Activated gamma-delta T cell treated with Interleukin-2 at 50 U/mL for 16 hours (primary cell): ENCODE measurements around the gene PHC2.
A peak's percentile ranks its signal among the peaks of the same experiment; 100 is the strongest.

Experiments used
- DNase-seq: peaks from one replicate; pipeline ENCODE4 v3.0.0-alpha.2; 2020

PHC2 gene, protein sequence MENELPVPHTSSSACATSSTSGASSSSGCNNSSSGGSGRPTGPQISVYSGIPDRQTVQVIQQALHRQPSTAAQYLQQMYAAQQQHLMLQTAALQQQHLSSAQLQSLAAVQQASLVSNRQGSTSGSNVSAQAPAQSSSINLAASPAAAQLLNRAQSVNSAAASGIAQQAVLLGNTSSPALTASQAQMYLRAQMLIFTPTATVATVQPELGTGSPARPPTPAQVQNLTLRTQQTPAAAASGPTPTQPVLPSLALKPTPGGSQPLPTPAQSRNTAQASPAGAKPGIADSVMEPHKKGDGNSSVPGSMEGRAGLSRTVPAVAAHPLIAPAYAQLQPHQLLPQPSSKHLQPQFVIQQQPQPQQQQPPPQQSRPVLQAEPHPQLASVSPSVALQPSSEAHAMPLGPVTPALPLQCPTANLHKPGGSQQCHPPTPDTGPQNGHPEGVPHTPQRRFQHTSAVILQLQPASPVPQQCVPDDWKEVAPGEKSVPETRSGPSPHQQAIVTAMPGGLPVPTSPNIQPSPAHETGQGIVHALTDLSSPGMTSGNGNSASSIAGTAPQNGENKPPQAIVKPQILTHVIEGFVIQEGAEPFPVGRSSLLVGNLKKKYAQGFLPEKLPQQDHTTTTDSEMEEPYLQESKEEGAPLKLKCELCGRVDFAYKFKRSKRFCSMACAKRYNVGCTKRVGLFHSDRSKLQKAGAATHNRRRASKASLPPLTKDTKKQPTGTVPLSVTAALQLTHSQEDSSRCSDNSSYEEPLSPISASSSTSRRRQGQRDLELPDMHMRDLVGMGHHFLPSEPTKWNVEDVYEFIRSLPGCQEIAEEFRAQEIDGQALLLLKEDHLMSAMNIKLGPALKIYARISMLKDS

DNA sequence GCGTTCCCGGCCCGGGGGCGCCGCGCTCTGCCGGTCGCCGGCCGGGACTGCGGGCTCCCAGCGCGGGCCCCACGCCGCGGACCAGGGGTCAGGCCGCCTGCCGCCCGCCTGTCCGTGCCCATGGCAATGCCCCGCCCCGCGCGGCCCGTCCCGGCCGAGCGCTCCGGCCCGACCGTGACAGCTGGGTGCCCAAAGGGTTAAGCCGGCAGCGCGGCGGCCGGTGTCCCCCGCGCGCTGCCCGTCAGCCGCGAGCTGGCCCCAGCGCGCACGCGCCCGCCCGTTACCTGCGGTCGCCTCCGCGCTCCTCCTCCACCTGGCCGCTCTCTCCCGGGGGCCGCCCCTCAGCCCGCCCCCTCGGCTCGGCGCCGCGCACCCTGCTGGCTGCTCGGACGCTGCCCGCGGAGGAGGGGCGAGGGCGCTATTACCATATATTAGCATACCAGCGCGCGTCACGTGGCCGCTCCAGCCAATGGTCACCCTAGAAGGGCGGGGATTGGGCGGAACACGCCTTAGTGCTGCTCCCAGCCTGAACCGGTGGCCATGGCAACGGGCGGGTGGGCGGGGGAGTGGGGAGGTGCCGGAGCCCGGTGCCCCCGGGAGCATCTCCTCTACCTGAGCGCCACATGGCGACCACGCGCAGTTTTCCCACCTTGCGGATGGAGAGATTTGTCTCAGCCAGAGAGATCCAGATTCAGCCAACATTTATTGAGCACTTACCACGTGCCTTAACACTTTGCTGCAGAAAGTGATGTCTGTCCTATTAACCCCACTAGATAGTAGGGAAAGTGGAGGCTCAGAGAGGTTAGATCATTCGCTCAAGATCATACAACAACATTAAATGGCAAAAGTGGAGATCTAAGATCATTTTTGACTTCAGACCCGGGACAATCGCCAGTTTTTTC lies at the start of gene PHC2:
Gene PHC2, minus strand, starts transcription at position 404 of the 902 bp plus-strand sequence. CDS start 55,556 bp downstream, outside the sequence.
- DNase-seq = peak; percentile 89

DNA sequence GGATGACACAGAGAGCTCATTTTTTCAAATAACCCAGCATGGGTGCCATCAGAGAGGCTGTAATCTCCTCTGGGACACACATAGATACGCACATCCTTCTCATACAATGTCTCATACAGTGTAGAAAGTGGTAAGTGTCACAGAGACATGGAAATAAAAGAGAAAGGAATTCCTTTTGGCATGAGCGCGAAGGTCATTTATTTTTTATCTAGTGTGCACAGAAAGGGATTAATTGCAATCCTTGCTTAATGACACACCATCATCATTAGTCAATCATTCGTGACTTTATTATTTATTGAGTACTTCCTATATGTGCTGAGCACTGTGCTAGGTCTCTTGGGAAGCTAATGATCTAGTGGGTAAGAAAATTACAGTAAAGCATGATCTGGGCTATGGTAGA lies 46.6 kb upstream of the PHC2 start:
- DNase-seq = no peak

DNA sequence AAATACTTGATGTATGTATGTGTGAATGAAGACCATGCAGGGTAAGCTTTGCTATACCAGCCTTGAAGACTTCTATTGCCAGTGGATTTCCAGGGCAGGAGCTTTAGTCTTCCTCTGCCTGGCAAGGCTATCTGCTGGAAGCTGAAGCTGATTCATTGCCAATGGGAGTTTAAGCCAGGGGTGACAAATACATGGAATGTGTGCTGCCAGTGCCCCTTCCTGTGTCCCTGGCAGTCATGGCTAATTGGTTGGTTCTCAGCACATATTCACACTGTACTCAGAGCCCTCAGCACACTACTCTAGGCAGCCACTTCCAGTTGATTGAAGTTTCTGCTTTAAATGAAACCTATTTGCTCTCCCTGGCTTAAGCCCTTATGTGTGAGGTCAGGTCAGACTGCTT lies 43.0 kb upstream of the PHC2 start:
- DNase-seq = no peak

DNA sequence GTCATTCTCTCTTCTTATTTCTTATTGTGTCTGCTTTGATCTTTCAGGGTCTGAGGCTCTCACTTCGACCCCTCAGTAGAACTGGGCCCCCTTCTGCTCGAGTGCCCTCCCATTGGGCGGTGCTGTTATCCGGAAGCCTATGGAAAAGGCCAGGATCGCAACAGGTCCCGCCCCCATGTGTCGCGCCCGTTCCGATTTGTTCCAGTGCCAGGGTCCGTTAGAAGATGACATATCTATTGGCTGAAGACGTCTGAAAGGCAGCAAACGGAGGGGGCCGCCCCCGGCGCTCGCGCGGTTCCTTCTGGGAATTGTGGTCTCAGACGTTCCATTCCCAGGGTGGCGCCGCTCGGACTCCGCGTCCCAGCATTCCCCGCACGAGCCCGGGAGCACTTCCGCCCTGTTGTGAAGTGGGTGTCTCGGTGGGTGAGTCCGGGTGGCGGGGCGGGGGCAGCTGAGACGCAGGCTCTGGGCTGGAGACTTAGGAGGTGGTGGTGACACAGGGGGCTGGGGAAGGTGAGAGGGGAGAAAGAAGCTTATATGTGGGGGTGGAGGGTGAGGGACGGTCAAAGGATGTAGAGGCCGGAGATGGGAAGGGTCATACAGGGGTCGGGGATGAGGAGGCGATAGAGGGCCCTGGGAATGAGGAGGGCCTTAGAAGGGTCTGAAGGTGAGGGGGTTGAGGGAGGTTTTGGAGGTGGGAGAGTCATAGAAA lies 41.5 kb upstream of the PHC2 start, which contains the start of gene ZSCAN20:
Gene ZSCAN20, plus strand, starts transcription at position 377 of the 712 bp plus-strand sequence. CDS start 6,644 bp downstream, outside the sequence.
- DNase-seq = peak; percentile 84

DNA sequence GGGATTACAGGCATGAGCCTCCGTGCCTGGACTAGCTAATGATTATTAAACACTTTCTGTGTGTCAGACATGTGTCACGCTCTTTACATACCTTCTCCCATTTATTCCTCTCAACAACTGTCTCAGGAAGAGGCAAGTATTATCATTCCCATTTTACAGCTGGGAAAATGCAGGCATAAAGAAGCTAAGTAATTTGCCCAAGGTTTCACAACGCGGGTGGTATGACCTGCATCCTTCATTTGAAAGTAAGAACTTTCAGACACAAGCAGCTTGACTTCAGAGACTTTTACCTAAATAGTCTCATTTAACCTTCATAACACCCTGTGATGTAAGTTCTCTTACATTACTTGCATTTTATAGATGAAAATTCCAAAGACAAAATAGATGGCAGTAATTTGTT lies 40.5 kb upstream of the PHC2 start:
- no peak for DNase-seq

DNA sequence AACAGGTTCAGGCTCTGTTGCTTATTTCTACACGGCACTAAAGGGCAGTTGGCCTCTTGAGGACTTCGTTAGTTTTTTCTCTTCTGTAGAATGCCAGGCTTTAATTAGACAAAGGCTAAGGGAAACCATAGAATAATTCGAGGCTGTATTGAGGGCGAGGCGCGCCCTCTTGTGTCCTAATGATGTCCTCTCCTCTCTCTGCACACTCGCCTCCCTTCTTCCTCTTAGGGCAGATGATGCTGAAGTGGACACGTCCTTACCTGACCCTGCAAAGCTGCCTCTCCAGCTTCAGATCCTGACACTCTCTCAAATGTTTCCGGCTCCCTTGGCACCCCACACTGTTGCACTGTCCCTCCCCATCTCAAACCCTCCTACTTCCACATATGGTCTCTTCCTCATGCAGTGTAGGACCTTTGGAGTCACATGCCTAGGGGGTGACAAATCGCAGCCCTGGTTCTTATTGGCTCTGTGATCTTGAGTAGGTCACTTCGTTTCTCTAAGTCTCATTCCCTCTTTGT lies 39.7 kb upstream of the PHC2 start:
- DNase-seq = peak; percentile 44

DNA sequence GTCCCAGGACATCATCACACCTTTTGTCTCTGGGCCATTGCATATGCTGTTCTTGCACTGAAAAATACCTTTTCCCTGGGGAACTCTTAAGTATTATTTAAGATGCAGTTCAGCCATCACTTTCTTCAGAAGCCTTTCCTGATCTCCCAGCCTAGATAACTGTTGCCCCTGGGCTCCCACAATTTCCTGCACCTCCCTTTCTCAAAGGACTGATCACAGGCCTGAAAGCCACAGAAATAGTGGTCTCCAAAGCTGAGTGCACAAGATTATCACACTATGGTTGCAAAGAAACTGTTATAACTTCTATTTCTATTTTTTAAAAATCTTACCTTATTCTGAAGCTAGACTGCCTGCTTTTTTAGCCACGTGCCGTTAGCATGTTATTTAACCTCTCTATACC lies 38.8 kb upstream of the PHC2 start:
- DNase-seq = no peak

DNA sequence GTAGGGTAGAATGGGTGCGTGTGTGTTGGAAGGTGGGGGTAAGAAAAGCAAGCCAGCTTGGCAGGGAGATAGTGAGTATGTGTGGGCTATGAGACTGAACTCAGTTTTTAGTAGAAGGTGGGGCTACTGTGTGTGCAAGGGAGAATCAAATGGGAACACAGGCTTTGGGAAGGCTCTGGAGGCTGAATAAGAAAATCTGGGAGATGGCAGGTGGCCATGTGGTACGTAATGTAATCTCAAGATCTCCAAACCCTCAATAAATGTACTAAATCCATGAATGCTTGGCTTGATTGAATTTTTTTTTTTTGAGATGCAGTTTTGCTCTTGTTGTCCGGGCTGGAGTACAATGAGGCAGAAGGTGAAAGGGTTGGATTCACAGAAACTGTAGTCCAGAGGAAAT lies 38.1 kb upstream of the PHC2 start:
- no peak for DNase-seq

DNA sequence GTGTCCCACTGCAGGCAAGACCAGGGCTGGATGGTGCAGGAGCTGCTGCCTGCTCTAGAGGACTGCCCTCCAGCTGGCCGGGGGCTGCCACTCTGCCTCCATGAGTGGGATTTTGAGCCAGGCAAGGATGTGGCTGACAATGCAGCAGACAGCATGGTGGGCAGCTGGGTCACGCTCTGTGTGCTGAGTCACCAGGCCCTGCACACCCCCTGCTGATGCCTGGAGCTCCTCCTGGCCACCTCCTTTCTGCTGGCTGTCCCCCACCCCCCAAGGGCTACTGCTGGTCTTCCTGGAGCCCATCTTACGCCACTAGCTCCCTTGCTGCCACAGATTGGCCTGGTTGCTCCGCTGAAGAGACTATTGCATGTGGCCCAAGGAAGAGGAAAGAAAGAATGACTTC lies 37.6 kb upstream of the PHC2 start:
- no peak for DNase-seq

DNA sequence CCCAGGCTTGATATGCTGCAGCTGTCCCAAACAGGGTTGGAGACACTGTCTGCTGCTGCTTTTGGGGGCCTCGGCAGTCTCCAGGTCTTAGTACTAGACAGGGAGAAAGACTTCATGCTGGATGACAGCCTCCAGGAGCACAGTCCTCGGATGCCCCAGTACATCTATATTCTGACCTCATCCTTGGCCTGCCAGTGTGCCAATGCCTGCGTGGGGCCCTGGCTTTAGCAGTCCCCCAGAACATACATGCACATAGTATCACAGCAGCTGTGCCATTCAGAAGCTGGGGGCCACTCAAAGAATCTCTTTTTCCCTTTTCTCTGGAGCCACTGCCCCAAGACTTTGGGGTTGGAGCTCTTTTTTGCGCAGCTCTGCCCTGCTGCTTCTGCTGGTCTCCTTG lies 37.1 kb upstream of the PHC2 start:
- DNase-seq = no peak

DNA sequence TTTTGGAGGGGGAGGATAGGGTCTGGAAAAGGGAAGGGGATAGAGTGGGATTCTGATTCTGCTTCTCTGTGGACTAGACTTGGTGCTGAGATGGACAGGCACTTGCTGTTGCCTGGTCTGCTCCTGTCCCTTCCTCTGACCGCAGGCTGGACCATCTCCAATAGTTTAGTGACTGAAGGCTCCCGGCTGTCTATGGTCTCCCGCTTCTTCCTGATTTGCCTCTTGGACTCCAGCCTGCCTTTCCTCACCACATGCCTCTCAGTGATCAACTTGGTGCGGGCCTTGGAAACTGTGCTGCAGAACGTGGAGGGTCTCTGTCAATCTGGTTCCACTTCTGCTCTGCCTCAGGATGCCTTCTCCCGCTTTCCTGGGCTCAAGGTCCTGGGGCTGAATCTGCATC lies 35.3 kb upstream of the PHC2 start:
- no peak for DNase-seq

DNA sequence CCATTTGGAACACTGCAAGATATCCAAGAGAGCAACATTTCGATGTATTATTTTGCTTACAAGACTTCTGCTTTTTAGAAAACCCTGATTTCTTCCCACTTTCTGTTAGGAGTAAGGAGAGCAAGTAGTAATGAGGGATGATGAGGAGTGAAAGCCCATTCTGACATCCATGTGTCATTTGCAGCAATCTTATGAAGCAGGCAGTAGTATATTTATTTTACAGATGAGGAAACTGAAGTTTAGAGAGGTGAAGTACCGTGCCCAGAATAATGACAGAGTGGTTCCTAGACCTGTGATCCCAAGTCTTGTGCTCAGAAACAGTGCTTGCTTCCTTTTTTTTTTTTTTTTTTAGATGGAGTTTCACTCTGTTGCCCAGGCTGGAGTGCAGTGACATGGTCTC lies 34.4 kb upstream of the PHC2 start:
- DNase-seq = no peak

DNA sequence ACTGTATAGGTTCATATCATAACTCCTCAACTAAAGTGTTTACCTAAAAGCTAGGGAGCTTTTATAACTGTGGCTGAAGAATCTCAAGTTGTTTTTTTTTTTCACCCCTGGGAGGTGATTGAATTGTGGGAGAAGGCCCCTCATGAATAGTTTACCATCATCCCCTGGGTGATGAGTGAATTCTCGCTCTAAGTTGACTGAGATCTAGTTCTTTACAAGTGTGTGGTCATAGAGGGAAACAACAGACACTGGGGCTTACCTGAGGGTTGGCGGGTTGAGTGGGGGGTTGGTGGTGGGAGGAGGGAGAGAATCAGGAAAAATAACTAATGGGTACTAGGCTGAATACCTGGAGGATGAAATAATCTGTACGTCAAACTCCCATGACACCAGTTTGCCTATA lies 33.7 kb upstream of the PHC2 start:
- no peak for DNase-seq

DNA sequence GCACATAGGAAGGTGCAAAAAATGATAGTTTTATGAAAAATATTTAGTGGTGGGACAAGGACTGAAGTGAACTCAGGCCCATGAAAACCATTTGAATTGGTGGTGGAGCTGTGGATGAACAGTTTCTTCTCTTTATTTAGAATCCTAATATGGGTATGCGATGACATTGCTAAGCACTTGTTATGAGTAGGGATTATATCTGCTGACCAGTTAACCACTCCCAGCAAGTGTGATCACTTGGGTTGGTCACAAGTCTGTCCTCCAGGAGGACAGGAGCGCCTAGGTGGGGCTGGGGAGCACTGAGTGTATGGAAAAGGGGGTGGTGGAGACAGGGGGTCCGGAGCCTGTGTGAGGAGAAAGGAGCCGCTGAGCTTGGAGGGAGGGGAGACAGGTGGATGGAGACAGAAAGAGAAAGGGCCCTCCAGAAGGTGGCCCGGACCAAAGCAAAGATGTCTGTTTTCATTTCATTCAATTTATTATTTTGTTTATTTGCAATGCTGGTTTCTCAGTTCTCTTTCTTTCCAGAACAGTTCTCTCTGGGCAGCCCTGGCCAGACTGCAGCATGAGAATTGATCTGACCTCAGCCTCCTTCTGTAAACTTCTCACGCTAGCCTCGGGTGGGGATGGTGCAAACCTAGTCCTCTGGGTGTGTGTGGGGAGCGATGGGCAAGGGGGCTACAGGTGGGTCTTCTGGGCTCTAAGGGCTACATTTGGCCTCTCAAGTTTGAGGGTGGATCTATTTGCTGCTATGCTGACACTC lies 31.7 kb upstream of the PHC2 start:
- DNase-seq = no peak

DNA sequence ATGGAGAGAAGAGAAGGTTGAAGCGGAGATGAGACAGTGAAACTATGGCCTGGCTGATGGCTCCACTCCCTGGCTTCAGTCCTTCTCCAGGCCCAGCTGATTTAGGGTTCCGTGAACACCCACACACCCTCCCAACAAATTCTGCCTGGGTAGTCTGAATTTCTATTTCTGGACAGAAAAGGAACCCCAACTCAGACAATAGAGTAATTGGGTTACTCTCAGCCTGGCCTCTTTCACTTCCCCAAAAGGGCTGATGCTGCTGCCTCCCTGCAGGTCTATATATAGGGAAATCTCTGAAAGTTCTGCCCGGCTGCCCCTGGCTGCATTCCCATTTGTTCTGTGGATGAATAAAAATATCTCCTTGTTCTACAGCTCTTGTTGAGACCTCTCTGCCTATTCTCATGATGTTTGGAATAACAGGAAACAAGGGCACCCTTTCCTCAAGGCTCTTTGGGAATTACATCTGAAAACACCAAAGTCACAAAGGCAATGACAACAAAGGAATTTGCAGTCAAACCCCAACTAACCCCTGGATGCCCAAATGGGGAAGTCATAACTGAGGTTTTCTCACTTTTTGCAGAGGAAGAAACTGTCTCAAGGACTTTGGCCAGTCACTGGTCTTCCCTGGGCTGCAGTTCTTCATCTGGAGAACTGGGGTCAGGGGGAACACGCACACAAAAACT lies 30.2 kb upstream of the PHC2 start:
- DNase-seq = no peak

DNA sequence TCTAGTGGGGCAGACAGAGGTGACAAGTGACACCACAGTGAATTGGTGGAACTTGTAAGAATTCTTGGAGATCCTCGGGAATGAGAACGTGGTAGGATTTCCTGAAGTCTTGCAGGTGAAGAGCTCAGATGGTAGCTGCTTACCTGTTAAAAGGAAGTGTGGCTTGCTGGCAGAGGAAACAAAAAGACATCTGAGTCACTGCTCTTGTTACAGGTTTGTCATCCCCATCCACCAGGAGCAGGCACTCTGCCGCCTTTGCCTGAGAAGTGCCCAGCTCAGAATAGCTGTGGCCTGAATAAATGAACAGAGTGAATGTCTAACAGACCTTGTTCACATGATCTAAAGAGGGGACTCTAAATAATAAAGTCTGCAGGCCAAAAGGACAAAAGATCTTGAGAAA lies 29.2 kb upstream of the PHC2 start:
- DNase-seq = no peak

DNA sequence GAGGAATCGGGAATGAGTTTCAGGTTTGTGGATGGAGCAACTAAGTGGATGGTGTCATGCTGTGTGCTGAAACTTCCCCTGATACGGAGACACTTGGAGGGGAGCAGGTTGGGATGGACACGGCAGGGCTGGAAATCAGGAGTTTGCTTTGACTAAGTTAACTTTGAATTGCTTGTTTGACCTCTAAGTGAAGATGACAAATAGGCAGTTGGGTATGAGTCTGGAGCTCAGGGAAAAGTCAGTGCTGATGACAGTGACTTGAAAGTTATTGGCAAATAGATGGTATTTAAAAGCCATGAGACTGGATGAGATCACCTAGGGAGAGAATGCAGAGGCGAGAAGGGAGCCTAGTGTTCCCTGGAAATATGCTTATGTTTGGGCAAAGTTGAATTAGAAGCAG lies 28.8 kb upstream of the PHC2 start:
- no peak for DNase-seq

DNA sequence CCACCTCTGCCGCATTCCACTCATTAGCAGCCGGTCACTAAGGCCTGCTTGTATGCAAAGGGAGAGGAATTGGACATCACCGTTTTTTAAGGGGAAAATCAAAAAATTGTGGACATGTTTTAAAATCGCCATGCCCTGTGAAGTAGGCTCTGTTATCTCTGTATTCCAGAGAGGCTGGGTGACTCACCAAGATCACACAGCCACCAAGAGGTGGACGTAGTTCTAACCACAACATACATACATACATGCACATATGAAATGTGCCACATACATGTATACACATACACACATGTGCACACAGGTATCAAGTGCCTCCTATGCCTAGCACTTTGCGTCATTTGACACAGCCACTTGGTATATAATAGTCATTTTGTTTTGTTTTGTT lies 25.6 kb upstream of the PHC2 start:
- DNase-seq = no peak

DNA sequence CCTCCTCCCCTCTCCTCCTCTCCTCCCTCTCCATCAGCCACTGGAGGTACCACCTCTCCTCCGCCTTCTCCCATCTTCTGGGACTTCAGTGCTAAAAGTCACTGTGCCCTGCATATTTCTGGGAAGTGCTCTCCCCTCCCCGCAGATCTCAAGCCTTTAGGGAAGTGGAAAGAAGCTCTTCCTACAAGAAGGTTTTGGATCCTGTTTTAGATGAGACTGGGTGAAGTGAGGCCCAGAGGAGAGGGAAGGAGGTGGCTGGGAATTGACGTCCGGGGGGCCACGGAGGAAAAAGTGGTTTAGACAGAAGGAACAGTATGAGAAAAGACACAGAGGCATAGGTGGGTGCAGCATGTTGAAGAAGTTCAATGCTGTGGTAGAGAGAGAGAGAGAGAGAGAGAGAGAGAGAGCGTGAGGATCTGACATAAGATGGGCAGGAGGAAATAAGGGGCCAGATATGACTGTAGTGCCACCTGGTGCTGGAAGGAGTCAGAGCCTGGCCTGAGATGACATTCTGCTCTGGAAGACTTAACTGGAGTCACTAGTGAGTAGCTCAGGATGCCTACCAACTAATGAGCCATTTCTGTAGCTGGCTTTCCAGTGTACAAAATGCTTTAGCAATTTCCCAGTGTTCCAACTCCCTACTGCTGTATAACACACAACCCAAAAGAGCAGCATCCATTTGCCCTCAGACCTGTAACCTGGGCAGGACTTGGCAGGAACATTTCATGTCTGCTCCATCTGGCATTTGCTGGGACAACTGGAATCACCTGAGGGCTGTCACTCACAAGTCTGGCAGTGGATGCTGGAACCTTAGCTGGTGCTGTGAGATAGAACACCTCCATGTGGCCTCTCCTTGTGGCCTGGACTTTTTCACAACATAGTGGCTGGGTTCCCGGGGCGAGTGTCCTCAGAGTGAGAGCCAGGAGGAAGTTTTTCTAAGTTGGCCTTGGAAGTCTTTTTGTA lies 24.9 kb upstream of the PHC2 start:
- DNase-seq = no peak
